Prostate gland (tissue), 2 donors: Measurements from ENCODE around the gene LYPD6B. TPM values are rescaled to one million over a fixed set of nuclear protein-coding genes. Genes with fewer than 3 reads are reported as not detected.

Experiments used
- DNase-seq: peaks from one replicate; pipeline ENCODE4 v3.0.0-alpha.2; 2019; ENCODE audit warnings: low spot score
- H3K27ac ChIP-seq, 2 donors: fragments of 200-600 bp; sonication (generic); 2 replicates each; pipeline ENCODE4 v1.5.1; 2017 to 2019
- H3K27me3 ChIP-seq: fragments of 200-600 bp; sonication (generic); replicated peaks from 2 replicates; pipeline ENCODE4 v1.5.1; 2019; ENCODE audit not compliant: insufficient read depth
- H3K36me3 ChIP-seq, 2 donors: fragments of 200-600 bp; sonication (generic); 1 replicate in 1 of 2; 2 replicates in 1 of 2; pipeline versions ENCODE4 v1.5.1 to v1.8.1; 2017 to 2019
- H3K4me1 ChIP-seq: fragments of 200-600 bp; sonication (generic); replicated peaks from 2 replicates; pipeline ENCODE4 v1.5.1; 2019
- H3K4me3 ChIP-seq, 2 donors: fragments of 200-600 bp; sonication (generic); 2 replicates each; pipeline ENCODE4 v1.5.1; 2017 to 2019
- H3K9me3 ChIP-seq: fragments of 200-600 bp; sonication (generic); 2 replicates; pipeline ENCODE4 v1.5.1; 2017
- CTCF ChIP-seq, 4 experiments: fragments of 200-600 bp in 2 of 4; fragments of 450-650 bp in 2 of 4; sonication (generic) in 2 of 4; IDR thresholded peaks; 1 replicate in 3 of 4; 2 replicates in 1 of 4; pipeline ENCODE4 v1.5.1; 2016 to 2019; ENCODE audit warnings: antibody characterized with exemption in 4 of 4, mild to moderate bottlenecking in 2 of 4, moderate library complexity in 2 of 4
- POLR2A ChIP-seq: fragments of 450-650 bp; IDR thresholded peaks from one replicate; pipeline ENCODE4 v1.6.1; 2016; ENCODE audit warnings: antibody characterized with exemption, mild to moderate bottlenecking
- POLR2AphosphoS5 ChIP-seq: sonication (generic); formaldehyde crosslinking; IDR thresholded peaks from one replicate; pipeline ENCODE4 v1.6.1; 2017; ENCODE audit warnings: antibody characterized with exemption
- WGBS: methylation state at CpG from one replicate; pipeline ENCODE4 v1.1.5; 2018; 5-methylcytosine and 5-hydroxymethylcytosine counted together
- intact Hi-C: fragments of 100-400 bp; cut with DNase I; formaldehyde crosslinking; loops from one replicate; pipeline ENCODE4 v1.14.2; 2022
- total RNA-seq, 2 donors: library from RNA; depleted of rRNA; stranded (reverse); fragments of >200 nt; gene quantifications; one replicate each; pipeline ENCODE4 v1.1.0, GENCODE V29; 2016

The LYPD6B gene
- total RNA-seq, 2 donors from 2014 or later = 16.8 to 17.8 TPM

DNA sequence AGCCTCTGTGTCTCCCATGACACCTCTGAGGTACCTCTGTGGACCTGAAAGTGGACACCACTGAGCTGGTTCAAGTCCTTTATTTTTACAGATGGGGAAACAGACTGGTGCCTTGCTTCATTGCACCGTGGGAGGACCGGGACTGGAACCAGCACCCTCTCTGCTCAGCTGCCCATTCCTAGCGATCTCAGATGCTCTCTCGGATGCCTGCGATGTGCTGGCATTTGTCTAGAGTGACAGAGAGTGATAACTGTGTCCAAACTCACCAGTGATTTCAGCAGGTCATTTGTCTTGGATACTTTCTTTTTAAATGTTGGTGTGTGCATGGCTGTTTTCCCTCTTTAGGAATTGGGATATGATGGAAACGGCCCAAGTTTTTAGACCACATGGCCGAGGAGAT, 30.1 kb upstream of the LYPD6B start:
- peaks cover 6% of the 10 kb centered on the region for H3K4me1 ChIP-seq
- no peak overlapping the region for H3K4me3 ChIP-seq
- H3K27me3 ChIP-seq = no peaks in the 10 kb centered on the region
- intact Hi-C loops = no loop called here
- H3K36me3 ChIP-seq = no peaks in the 10 kb centered on the region
- H3K9me3 ChIP-seq = no peaks in the 10 kb centered on the region
- DNase-seq = no peak
- 96% methylated on average over 7 of the region's 7 CpGs for WGBS
- H3K27ac ChIP-seq = no peak overlapping the region
- TF ChIP-seq CTCF (IDR thresholded peaks at IDR 0.05) (no peak), POLR2AphosphoS5 (no peak), POLR2A (no peak)

DNA sequence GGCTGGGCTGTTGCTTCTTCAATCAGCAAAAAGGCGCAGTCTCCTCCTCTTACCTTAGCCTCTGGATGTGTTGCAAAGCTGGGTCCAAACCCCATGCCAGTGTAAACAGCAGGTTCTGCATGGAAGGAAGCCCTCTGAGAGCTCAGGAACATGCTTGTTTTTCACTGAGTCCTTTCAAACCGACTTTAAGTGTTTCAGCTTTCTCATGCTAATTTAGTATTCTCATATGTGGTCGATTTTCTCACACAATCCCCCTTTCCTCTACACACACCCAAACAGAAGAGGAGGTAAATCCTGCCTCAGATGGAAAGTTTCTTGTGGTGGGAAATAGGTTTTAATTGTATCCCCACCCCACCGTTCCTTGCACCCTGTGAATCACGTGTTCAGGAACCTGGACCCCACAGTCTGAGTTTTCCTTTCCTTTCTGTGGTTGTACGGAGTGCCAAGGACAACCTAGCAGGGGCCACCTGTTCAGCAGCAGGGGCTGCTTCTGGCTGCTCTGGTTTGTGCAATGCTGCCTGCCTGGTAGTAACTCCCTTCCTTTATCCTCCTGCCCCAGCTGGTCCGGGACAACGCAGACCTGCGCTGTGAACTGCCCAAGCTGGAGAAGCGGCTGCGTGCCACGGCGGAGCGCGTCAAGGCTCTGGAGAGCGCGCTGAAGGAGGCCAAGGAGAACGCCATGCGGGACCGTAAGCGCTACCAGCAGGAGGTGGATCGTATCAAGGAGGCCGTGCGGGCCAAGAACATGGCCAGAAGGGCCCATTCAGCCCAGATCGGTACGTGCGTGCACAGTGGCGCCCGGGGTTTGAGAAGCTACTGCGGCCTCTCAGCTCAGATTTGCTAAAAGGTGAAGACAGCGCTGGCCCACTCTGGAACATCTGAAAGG, 28.7 kb upstream of the LYPD6B start:
- H3K36me3 ChIP-seq = no peaks in the 10 kb centered on the region
- no peak overlapping the region for H3K4me3 ChIP-seq
- WGBS = 94% methylated on average over 31 of the region's 31 CpGs
- intact Hi-C loops = no loop called here
- H3K27ac ChIP-seq = no peak overlapping the region
- TF ChIP-seq CTCF (IDR thresholded peaks at IDR 0.05) (no peak), POLR2AphosphoS5 (no peak), POLR2A (no peak)
- no peaks in the 10 kb centered on the region for H3K27me3 ChIP-seq
- no peak for DNase-seq
- no peaks in the 10 kb centered on the region for H3K9me3 ChIP-seq
- no peaks in the 10 kb centered on the region for H3K4me1 ChIP-seq

DNA sequence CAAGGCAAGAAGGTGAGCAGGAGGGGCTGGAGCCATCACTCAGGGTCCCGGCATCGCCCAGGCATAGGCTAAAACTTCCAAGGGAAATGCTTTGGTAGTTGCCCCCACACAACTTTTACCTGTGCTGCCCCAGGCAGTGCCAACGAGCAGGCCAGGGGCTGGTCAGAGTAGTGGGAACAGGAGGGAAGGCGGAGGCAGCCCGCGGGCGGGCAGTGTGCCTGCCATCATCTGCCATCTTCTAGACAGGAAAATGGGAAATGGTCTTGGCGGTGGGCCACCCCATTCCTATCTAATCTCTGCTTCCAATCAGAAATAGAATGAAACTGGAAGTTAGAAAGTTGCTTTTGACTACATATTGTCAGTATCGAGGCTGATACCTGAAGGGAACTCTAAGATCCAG, 26.0 kb upstream of the LYPD6B start:
- WGBS = 86% methylated on average over 9 of the region's 9 CpGs
- Histone ChIP-seq H3K4me3 (no peak overlapping the region), H3K27ac (no peak overlapping the region), H3K4me1 (no peaks in the 10 kb centered on the region), H3K9me3 (no peaks in the 10 kb centered on the region), H3K36me3 (no peaks in the 10 kb centered on the region), H3K27me3 (no peaks in the 10 kb centered on the region)
- no peak for DNase-seq
- intact Hi-C loops = no loop called here
- TF ChIP-seq POLR2AphosphoS5 = no peak
- TF ChIP-seq POLR2A = no peak
- TF ChIP-seq CTCF (IDR thresholded peaks at IDR 0.05) = no peak

GRCh38 chr2:149015501-149015900, 23.0 kb upstream of the LYPD6B start:
- no peak overlapping the region for H3K4me3 ChIP-seq
- no peak overlapping the region for H3K27ac ChIP-seq
- H3K27me3 ChIP-seq = no peaks in the 10 kb centered on the region
- no peak for DNase-seq
- intact Hi-C loops = loop anchor here (5.0 kb wide), 1 partner anchor 547 kb away; no protein-coding TSS in a partner anchor
- no peaks in the 10 kb centered on the region for H3K4me1 ChIP-seq
- H3K36me3 ChIP-seq = no peaks in the 10 kb centered on the region
- H3K9me3 ChIP-seq = no peaks in the 10 kb centered on the region
- no peak for TF ChIP-seq POLR2AphosphoS5
- no peak for TF ChIP-seq POLR2A
- no peak for TF ChIP-seq CTCF (IDR thresholded peaks at IDR 0.05)
- WGBS = 94% methylated on average over 1 of the region's 1 CpG
